ENCODE measurements around the gene RASAL2.

GRCh38 chr1:178495741-178496409, 402.0 kb downstream of the RASAL2 start:
- TF ChIP-seq CTCF (IDR thresholded peaks at IDR 0.05) (no peak), EZH2 (IDR thresholded peaks at IDR 0.05; ENCODE audit: borderline replicate concordance, insufficient read depth, low read depth, low read length, poor library complexity, severe bottlenecking) (no peak)
